Measurements from ENCODE around the gene PRRG4. TPM values are rescaled to one million over a fixed set of nuclear protein-coding genes. Genes with fewer than 3 reads are reported as not detected.
"Not testable (repeated sequence)": the region's sequence is repeated elsewhere in the genome, so short reads cannot be mapped to it uniquely, and the experiment has no call there.

The PRRG4 gene
- total RNA-seq, 1 donor from 2014 or later, result not detected

DNA sequence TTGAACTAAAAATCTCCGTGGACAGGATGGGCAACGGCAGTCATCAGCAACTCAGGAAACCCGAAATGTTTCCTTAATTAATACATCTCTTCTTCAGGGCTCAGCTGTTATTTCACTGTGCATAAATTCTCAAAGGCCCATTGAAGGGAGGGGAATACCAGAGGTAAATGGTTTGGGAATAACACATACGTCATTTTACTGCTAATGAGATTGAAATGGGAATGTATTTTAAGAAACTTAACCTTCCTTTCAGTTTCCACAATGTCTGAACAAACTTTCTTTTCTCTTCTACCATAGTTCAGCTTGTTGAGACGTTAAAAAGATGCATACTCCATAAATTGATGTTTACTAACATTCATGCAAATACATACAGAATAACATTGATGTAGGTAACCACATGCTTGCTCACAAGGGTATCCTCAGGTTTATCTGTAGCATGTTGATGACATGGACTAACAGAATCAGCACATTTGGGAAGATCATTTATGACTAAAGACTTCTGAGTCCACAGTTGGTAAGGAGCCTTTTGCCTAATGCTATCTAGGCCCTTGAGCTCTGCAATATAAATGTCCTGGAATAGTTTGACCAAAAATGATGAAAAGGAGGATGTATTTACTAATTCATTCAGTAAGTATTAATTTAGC, 7.7 kb upstream of the PRRG4 start:
- DNase-seq (ENCODE audit: low spot score), result no peak
- TF ChIP-seq, protein P1, sequence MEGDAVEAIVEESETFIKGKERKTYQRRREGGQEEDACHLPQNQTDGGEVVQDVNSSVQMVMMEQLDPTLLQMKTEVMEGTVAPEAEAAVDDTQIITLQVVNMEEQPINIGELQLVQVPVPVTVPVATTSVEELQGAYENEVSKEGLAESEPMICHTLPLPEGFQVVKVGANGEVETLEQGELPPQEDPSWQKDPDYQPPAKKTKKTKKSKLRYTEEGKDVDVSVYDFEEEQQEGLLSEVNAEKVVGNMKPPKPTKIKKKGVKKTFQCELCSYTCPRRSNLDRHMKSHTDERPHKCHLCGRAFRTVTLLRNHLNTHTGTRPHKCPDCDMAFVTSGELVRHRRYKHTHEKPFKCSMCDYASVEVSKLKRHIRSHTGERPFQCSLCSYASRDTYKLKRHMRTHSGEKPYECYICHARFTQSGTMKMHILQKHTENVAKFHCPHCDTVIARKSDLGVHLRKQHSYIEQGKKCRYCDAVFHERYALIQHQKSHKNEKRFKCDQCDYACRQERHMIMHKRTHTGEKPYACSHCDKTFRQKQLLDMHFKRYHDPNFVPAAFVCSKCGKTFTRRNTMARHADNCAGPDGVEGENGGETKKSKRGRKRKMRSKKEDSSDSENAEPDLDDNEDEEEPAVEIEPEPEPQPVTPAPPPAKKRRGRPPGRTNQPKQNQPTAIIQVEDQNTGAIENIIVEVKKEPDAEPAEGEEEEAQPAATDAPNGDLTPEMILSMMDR (IDR thresholded peaks at IDR 0.05), result no peak
- no peak overlapping the region for H3K4me3 Mint-ChIP-seq (ENCODE audit: unreplicated experiment)
- H3K4me1 Mint-ChIP-seq (ENCODE audit: low read depth), result no peaks in the 10 kb centered on the region
- no peaks in the 10 kb centered on the region for H3K36me3 Mint-ChIP-seq (ENCODE audit: low read depth)
- peaks cover 31% of the 10 kb centered on the region for H3K27me3 Mint-ChIP-seq (ENCODE audit: low read depth)
- H3K9me3 Mint-ChIP-seq (ENCODE audit: low read depth), result no peaks in the 10 kb centered on the region
- no peak overlapping the region for H3K27ac Mint-ChIP-seq (ENCODE audit: unreplicated experiment)

DNA sequence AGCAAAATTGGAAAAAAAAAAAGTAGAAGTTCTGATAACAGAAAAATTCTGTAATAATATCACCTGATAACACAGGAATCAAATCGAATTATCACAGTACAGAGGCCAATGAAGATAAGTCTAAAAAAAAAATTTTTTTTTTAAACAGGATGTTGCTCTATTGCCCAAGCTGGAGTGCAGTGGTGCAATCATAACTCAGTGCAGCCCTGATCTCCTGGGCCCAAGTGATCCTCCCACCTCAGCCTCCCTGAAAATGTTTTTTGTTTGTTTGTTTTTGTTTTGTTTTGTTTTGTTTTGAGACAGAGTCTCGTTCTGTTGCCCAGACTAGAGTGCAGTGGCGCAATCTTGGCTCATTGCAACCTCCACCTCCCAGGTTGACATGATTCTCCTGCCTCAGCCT, 6.1 kb upstream of the PRRG4 start:
- not testable (repeated sequence) for H3K4me1 Mint-ChIP-seq (ENCODE audit: low read depth); H3K36me3 Mint-ChIP-seq (ENCODE audit: low read depth); DNase-seq (ENCODE audit: low spot score); H3K9me3 Mint-ChIP-seq (ENCODE audit: low read depth); H3K4me3 Mint-ChIP-seq (ENCODE audit: unreplicated experiment); H3K27ac Mint-ChIP-seq (ENCODE audit: unreplicated experiment)
- H3K27me3 Mint-ChIP-seq (ENCODE audit: low read depth), result peaks cover 23% of the 10 kb centered on the region

DNA sequence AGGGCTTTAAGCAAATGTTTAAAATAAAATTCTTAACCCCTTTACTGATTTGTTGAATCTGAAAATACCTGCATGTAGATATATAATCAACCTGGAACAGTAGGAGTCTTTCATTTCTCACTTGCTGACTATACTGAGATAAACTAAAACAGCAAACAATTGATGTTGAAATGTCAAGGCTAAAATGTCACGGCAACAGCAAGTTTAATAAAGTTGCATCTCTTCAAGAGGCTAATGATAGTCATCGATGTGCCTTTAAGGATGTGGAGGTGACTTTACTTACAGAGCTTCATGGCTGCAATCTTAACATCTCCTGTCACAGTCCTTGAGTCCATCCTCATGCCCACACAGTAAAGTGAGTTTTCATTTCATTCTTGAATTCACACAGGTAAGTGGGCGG, 3.6 kb upstream of the PRRG4 start:
- DNase-seq (ENCODE audit: low spot score), result no peak
- Mint-ChIP-seq H3K4me1 (ENCODE audit: low read depth) (peaks cover 12% of the 10 kb centered on the region), H3K36me3 (ENCODE audit: low read depth) (no peaks in the 10 kb centered on the region), H3K4me3 (ENCODE audit: unreplicated experiment) (no peak overlapping the region), H3K27ac (ENCODE audit: unreplicated experiment) (no peak overlapping the region), H3K9me3 (ENCODE audit: low read depth) (no peaks in the 10 kb centered on the region), H3K27me3 (ENCODE audit: low read depth) (peaks cover 33% of the 10 kb centered on the region)
- TF ChIP-seq, protein P1 (IDR thresholded peaks at IDR 0.05), result no peak

DNA sequence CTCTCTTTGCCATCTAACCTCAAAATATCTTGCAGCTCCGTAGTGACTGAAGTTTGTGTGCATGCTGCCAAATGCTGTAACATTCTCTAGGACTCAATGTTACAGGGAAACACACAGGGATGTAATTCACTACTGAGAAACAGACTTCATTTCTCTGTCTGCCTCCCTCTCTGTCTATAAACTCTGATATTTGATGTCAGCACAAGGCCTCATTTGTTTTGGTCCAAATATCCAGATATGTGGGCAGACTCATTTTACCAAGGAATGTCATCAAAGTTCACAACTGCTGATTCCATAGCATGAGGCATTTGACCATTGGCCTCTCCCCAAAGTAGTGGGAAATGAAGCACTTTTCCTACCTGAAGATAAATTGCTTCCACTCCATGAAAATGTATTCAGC, 2.5 kb upstream of the PRRG4 start:
- TF ChIP-seq, protein P1 (IDR thresholded peaks at IDR 0.05), result no peak
- no peaks in the 10 kb centered on the region for H3K9me3 Mint-ChIP-seq (ENCODE audit: low read depth)
- no peak for DNase-seq (ENCODE audit: low spot score)
- peaks cover 32% of the 10 kb centered on the region for H3K27me3 Mint-ChIP-seq (ENCODE audit: low read depth)
- H3K4me3 Mint-ChIP-seq (ENCODE audit: unreplicated experiment), result no peak overlapping the region
- peaks cover 12% of the 10 kb centered on the region for H3K4me1 Mint-ChIP-seq (ENCODE audit: low read depth)
- H3K36me3 Mint-ChIP-seq (ENCODE audit: low read depth), result no peaks in the 10 kb centered on the region
- H3K27ac Mint-ChIP-seq (ENCODE audit: unreplicated experiment), result no peak overlapping the region

DNA sequence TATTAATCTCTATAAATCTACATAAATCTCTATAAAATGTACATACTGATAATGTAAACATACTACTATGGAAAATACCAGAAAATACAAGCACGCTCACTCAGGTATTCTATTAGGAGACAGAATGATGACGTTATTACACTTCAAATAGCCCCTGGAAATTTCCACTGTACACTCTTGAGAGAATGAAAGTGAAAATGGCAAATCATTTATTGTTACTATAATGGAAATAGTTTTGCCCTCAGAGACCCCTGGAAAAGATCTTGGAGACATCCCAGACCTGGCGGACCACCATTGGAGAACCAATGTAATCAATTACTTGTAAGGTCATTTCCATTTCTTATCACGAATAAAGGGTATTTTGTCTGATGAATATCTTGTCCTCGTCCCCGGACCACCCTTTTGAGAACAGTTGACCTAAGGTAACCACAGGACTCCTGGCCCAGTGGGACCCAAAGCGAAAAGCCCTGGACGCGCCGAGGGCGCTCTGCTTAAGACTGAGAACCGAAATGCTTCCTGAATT, 509 bp upstream of the PRRG4 start:
- H3K27me3 Mint-ChIP-seq (ENCODE audit: low read depth), result peaks cover 44% of the 10 kb centered on the region
- peak overlapping the region; percentile 73 for H3K4me3 Mint-ChIP-seq (ENCODE audit: unreplicated experiment)
- TF ChIP-seq, protein P1 (IDR thresholded peaks at IDR 0.05), result no peak
- H3K9me3 Mint-ChIP-seq (ENCODE audit: low read depth), result no peaks in the 10 kb centered on the region
- no peak for DNase-seq (ENCODE audit: low spot score)
- H3K4me1 Mint-ChIP-seq (ENCODE audit: low read depth), result peaks cover 12% of the 10 kb centered on the region
- no peak overlapping the region for H3K27ac Mint-ChIP-seq (ENCODE audit: unreplicated experiment)
- H3K36me3 Mint-ChIP-seq (ENCODE audit: low read depth), result no peaks in the 10 kb centered on the region

DNA sequence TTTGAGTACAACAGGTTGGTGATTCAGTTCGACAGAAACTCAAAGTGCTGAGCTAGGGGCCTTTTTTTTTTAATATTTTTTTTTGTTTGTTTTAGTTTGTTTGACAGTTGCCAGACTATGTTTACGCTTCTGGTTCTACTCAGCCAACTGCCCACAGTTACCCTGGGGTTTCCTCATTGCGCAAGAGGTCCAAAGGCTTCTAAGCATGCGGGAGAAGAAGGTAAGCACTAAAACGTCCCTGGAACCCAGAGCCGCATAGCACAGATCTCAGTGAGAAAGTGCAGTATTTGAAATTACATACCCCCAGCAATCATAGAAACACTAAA, 649 bp downstream of the PRRG4 start:
- peaks cover 50% of the 10 kb centered on the region for H3K27me3 Mint-ChIP-seq (ENCODE audit: low read depth)
- DNase-seq (ENCODE audit: low spot score), result no peak
- TF ChIP-seq, protein P1 (IDR thresholded peaks at IDR 0.05), result no peak
- no peaks in the 10 kb centered on the region for H3K9me3 Mint-ChIP-seq (ENCODE audit: low read depth)
- peaks cover 12% of the 10 kb centered on the region for H3K4me1 Mint-ChIP-seq (ENCODE audit: low read depth)
- H3K27ac Mint-ChIP-seq (ENCODE audit: unreplicated experiment), result no peak overlapping the region
- H3K4me3 Mint-ChIP-seq (ENCODE audit: unreplicated experiment), result peak overlapping the region; percentile 73
- H3K36me3 Mint-ChIP-seq (ENCODE audit: low read depth), result no peaks in the 10 kb centered on the region
